HepG2 (cell line): ENCODE measurements around the gene ZNF763. TPM values are rescaled to one million over a fixed set of nuclear protein-coding genes. Genes with fewer than 3 reads are reported as not detected.

Experiments used
- AKAP8 ChIP-seq: sonication (generic); formaldehyde crosslinking; IDR thresholded peaks from 2 replicates; pipeline ENCODE4 v1.5.1; 2020; ENCODE audit warnings: mild to moderate bottlenecking, missing genetic modification reagents
- BCL3 ChIP-seq: sonication (generic); formaldehyde crosslinking; IDR thresholded peaks from 2 replicates; pipeline ENCODE4 v1.5.1; 2020; ENCODE audit warnings: mild to moderate bottlenecking, missing genetic modification reagents, moderate library complexity
- CBX1 ChIP-seq: IDR thresholded peaks from one replicate; pipeline ENCODE4 v1.6.1; 2016; ENCODE audit warnings: antibody characterized with exemption, low read depth
- CHD4 ChIP-seq: fragments of 200-600 bp; sonication (generic); IDR thresholded peaks from 2 replicates; pipeline ENCODE4 v1.7.0; 2017; ENCODE audit warnings: mild to moderate bottlenecking, low read length, borderline replicate concordance
- FOXP1 ChIP-seq, 2 experiments: fragments of 450-650 bp in 1 of 2; IDR thresholded peaks; 2 replicates each; pipeline ENCODE4 v1.6.1; 2017 to 2018; ENCODE audit warnings: antibody characterized with exemption in 1 of 2
- IRF2 ChIP-seq: IDR thresholded peaks from 2 replicates; pipeline ENCODE4 v1.6.1; 2018; ENCODE audit warnings: missing genetic modification reagents, missing compliant biosample characterization
- NBN ChIP-seq: fragments of 450-650 bp; conservative IDR thresholded peaks from 2 replicates; pipeline ENCODE4 v1.6.1; 2017
- SOX13 ChIP-seq, 3 experiments: fragments of 450-650 bp in 1 of 3; sonication (generic) in 1 of 3; formaldehyde crosslinking in 1 of 3; IDR thresholded peaks in 2 of 3; conservative IDR thresholded peaks in 1 of 3; 2 replicates each; pipeline versions ENCODE4 v1.5.0 to v1.6.1; 2016 to 2020; ENCODE audit warnings: antibody characterized with exemption in 1 of 3, mild to moderate bottlenecking in 1 of 3, missing compliant biosample characterization in 1 of 3, missing genetic modification reagents in 1 of 3, moderate library complexity in 1 of 3
- TOPORS ChIP-seq: sonication (generic); formaldehyde crosslinking; IDR thresholded peaks from 2 replicates; pipeline ENCODE4 v1.8.0; 2023; ENCODE audit warnings: mild to moderate bottlenecking, missing genetic modification reagents
- WIZ ChIP-seq: sonication (generic); formaldehyde crosslinking; IDR thresholded peaks from 2 replicates; pipeline ENCODE4 v1.5.1; 2020; ENCODE audit warnings: mild to moderate bottlenecking, missing genetic modification reagents
- ZBTB25 ChIP-seq: IDR thresholded peaks from 2 replicates; pipeline ENCODE4 v1.6.1; 2018; ENCODE audit warnings: missing genetic modification reagents
- ZNF10 ChIP-seq: sonication (generic); formaldehyde crosslinking; IDR thresholded peaks from 2 replicates; pipeline ENCODE4 v1.4.0; 2020; ENCODE audit warnings: mild to moderate bottlenecking, low read depth, missing genetic modification reagents, borderline replicate concordance
- ZNF263 ChIP-seq: sonication (generic); formaldehyde crosslinking; IDR thresholded peaks from 2 replicates; pipeline ENCODE4 v1.4.0; 2020; ENCODE audit warnings: missing genetic modification reagents
- ZNF292 ChIP-seq: sonication (generic); formaldehyde crosslinking; IDR thresholded peaks from 2 replicates; pipeline ENCODE4 v1.8.1; 2022; ENCODE audit warnings: mild to moderate bottlenecking, low read depth, missing genetic modification reagents, borderline replicate concordance
- ZNF564 ChIP-seq: sonication (generic); formaldehyde crosslinking; IDR thresholded peaks from 2 replicates; pipeline ENCODE4 v1.8.1; 2023; ENCODE audit warnings: mild to moderate bottlenecking, missing genetic modification reagents
- polyA plus RNA-seq, 8 experiments: library from polyadenylated mRNA; depleted of rRNA in 3 of 8; stranded (reverse) in 7 of 8; unstranded in 1 of 8; fragments of >200 nt; fragmentation: Illumina TruSeq in 4 of 8; extraction: Trizol in 4 of 8; gene quantifications; 2 replicates each; pipeline versions ENCODE4 v1.2.1 to v1.2.3, GENCODE V29; 2011 to 2016; ENCODE audit warnings: low read depth in 4 of 8, missing spikeins in 1 of 8, mixed read lengths in 1 of 8; ENCODE audit not compliant: insufficient read depth in 1 of 8
- total RNA-seq, 5 experiments: library from RNA; depleted of rRNA; stranded (reverse); fragments of >200 nt; fragmentation: Illumina TruSeq; extraction: Trizol; gene quantifications; 2 replicates each; pipeline ENCODE4 v1.2.3, GENCODE V29; 2016; ENCODE audit warnings: low read depth in 1 of 5
- TF ChIP-seq, protein P1 (sequence below): sonication (generic); formaldehyde crosslinking; IDR thresholded peaks from 2 replicates; pipeline ENCODE4 v1.4.0; 2020; ENCODE audit warnings: missing genetic modification reagents
- TF ChIP-seq, protein P2 (sequence below), 2 experiments: IDR thresholded peaks; 2 replicates each; pipeline ENCODE4 v1.6.1; 2011 to 2012; ENCODE audit warnings: low read length in 2 of 2, borderline replicate concordance in 1 of 2, low read depth in 1 of 2, mild to moderate bottlenecking in 1 of 2, moderate library complexity in 1 of 2
- TF ChIP-seq, protein P3 (sequence below): IDR thresholded peaks from 2 replicates; pipeline ENCODE4 v1.6.1; 2012; ENCODE audit warnings: low read depth, low read length, improper control_type of control experiment

The ZNF763 gene
- total and polyA plus RNA-seq, 2 of the 13 experiments (the other 11 are each of a cell fraction or from before 2014, with no cell fraction given) = 0.08 to 0.42 TPM

GRCh38 chr19:11964858-11965645, at the start of gene ZNF763 (continued):
- TF ChIP-seq BCL3 (CRISPR knock-in tag) = 0 out of 2 replicates have a peak, but pooled peaks have one; percentile 7
- no peak for TF ChIP-seq CBX1
- TF ChIP-seq, protein P1, sequence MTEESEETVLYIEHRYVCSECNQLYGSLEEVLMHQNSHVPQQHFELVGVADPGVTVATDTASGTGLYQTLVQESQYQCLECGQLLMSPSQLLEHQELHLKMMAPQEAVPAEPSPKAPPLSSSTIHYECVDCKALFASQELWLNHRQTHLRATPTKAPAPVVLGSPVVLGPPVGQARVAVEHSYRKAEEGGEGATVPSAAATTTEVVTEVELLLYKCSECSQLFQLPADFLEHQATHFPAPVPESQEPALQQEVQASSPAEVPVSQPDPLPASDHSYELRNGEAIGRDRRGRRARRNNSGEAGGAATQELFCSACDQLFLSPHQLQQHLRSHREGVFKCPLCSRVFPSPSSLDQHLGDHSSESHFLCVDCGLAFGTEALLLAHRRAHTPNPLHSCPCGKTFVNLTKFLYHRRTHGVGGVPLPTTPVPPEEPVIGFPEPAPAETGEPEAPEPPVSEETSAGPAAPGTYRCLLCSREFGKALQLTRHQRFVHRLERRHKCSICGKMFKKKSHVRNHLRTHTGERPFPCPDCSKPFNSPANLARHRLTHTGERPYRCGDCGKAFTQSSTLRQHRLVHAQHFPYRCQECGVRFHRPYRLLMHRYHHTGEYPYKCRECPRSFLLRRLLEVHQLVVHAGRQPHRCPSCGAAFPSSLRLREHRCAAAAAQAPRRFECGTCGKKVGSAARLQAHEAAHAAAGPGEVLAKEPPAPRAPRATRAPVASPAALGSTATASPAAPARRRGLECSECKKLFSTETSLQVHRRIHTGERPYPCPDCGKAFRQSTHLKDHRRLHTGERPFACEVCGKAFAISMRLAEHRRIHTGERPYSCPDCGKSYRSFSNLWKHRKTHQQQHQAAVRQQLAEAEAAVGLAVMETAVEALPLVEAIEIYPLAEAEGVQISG = no peak
- no peak for TF ChIP-seq ZNF292 (CRISPR knock-in tag)
- no peak for TF ChIP-seq CHD4
- no peak for TF ChIP-seq FOXP1 (IDR thresholded peaks at IDR 0.05)
- no peak for TF ChIP-seq FOXP1 (CRISPR knock-in tag; IDR thresholded peaks at IDR 0.05)
- no peak for TF ChIP-seq WIZ (CRISPR knock-in tag)
- no peak for TF ChIP-seq ZNF564 (CRISPR knock-in tag)
- no peak for TF ChIP-seq NBN
- no peak for TF ChIP-seq ZNF263 (CRISPR knock-in tag)
- no peak for TF ChIP-seq SOX13 (IDR thresholded peaks at IDR 0.05)
- no peak for TF ChIP-seq SOX13 (CRISPR knock-in tag; conservative IDR thresholded peaks at IDR 0.05 in 1 of 2, IDR thresholded peaks at IDR 0.05 in 1 of 2)
- TF ChIP-seq, protein P2, sequence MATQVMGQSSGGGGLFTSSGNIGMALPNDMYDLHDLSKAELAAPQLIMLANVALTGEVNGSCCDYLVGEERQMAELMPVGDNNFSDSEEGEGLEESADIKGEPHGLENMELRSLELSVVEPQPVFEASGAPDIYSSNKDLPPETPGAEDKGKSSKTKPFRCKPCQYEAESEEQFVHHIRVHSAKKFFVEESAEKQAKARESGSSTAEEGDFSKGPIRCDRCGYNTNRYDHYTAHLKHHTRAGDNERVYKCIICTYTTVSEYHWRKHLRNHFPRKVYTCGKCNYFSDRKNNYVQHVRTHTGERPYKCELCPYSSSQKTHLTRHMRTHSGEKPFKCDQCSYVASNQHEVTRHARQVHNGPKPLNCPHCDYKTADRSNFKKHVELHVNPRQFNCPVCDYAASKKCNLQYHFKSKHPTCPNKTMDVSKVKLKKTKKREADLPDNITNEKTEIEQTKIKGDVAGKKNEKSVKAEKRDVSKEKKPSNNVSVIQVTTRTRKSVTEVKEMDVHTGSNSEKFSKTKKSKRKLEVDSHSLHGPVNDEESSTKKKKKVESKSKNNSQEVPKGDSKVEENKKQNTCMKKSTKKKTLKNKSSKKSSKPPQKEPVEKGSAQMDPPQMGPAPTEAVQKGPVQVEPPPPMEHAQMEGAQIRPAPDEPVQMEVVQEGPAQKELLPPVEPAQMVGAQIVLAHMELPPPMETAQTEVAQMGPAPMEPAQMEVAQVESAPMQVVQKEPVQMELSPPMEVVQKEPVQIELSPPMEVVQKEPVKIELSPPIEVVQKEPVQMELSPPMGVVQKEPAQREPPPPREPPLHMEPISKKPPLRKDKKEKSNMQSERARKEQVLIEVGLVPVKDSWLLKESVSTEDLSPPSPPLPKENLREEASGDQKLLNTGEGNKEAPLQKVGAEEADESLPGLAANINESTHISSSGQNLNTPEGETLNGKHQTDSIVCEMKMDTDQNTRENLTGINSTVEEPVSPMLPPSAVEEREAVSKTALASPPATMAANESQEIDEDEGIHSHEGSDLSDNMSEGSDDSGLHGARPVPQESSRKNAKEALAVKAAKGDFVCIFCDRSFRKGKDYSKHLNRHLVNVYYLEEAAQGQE (IDR thresholded peaks at IDR 0.05; ENCODE audit: borderline replicate concordance in 1 of 2, low read depth in 1 of 2, low read length in 2 of 2) = no peak
- TF ChIP-seq TOPORS (CRISPR knock-in tag) = no peak
- no peak for TF ChIP-seq ZNF10 (CRISPR knock-in tag)
- no peak for TF ChIP-seq ZBTB25 (CRISPR knock-in tag)
- TF ChIP-seq, protein P3, sequence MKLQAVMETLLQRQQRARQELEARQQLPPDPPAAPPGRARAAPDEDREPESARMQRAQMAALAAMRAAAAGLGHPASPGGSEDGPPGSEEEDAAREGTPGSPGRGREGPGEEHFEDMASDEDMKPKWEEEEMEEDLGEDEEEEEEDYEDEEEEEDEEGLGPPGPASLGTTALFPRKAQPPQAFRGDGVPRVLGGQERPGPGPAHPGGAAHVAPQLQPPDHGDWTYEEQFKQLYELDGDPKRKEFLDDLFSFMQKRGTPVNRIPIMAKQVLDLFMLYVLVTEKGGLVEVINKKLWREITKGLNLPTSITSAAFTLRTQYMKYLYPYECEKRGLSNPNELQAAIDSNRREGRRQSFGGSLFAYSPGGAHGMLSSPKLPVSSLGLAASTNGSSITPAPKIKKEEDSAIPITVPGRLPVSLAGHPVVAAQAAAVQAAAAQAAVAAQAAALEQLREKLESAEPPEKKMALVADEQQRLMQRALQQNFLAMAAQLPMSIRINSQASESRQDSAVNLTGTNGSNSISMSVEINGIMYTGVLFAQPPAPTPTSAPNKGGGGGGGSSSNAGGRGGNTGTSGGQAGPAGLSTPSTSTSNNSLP = no peak
- TF ChIP-seq IRF2 (CRISPR knock-in tag) = no peak
- no peak for TF ChIP-seq AKAP8 (CRISPR knock-in tag)
